Measurements from ENCODE around the gene ABCB8.
A peak's percentile ranks its signal among the peaks of the same experiment; 100 is the strongest.
"Not testable (repeated sequence)": the region's sequence is repeated elsewhere in the genome, so short reads cannot be mapped to it uniquely, and the experiment has no call there.

The ABCB8 gene

DNA sequence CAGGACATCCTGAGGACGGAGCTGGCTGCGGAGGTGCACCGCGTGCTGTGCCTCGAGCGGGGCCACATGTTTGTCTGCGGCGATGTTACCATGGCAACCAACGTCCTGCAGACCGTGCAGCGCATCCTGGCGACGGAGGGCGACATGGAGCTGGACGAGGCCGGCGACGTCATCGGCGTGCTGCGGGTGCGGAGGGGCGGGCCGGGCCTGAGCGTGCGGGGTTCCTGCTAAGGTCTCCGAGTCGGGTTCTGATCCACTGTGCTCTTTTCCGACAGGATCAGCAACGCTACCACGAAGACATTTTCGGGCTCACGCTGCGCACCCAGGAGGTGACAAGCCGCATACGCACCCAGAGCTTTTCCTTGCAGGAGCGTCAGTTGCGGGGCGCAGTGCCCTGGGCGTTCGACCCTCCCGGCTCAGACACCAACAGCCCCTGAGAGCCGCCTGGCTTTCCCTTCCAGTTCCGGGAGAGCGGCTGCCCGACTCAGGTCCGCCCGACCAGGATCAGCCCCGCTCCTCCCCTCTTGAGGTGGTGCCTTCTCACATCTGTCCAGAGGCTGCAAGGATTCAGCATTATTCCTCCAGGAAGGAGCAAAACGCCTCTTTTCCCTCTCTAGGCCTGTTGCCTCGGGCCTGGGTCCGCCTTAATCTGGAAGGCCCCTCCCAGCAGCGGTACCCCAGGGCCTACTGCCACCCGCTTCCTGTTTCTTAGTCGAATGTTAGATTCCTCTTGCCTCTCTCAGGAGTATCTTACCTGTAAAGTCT, 14.3 kb upstream of the ABCB8 start:
- peak; percentile 73 to 79 for DNase-seq (ENCODE audit: low read depth in 1 of 2, low spot score in 1 of 2)

- DNase-seq (ENCODE audit: low read depth in 1 of 2, low spot score in 1 of 2): no peak
These were observed 13.3 kb upstream of the ABCB8 start for GRCh38 chr7:151014950-151015349.

DNA sequence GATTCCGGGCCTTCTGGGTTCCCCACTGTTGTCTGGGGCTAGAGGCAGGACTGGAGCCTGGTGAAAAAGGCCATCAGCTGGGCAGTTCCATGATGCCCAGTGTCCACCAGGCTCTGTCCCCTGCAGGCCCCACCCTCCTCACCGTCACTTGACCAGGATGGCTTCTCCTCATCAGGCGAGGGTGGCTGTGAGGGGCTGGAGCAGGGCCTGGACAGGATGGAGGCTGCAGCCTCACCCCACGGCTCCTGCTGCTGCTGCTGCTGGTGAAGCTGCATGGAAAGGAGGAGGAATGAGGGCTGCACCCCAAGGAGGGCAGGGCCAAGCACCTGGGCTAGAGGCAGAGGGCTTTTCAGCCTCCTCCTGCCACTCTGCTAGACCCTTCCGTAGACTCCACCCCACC, 12.3 kb upstream of the ABCB8 start:
- DNase-seq (ENCODE audit: low read depth in 1 of 2, low spot score in 1 of 2): no peak

GRCh38 chr7:151016505-151016904, 11.7 kb upstream of the ABCB8 start:
- no peak for DNase-seq (ENCODE audit: low read depth in 1 of 2, low spot score in 1 of 2)

DNA sequence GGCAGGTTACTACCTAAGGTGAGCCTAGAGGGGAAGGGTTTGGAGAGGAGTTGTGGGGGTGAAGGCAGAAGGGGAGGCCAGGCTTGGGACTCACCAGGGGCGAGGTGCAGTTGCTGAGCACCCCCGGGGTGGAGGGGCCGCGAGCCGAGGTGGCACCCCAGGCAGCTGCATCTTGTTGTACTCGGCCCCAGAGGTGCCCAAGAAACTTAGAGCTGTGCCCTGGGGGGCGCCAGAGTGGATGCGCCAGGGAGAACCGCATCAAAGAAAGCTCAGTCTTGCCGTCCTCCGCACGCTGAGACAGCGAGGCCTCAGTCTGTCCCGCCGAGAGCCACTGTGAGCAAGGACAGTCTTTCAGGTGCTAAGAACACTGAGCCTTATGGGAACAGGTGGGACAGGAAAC, 11.3 kb upstream of the ABCB8 start:
- DNase-seq (ENCODE audit: low read depth in 1 of 2, low spot score in 1 of 2): no peak

DNA sequence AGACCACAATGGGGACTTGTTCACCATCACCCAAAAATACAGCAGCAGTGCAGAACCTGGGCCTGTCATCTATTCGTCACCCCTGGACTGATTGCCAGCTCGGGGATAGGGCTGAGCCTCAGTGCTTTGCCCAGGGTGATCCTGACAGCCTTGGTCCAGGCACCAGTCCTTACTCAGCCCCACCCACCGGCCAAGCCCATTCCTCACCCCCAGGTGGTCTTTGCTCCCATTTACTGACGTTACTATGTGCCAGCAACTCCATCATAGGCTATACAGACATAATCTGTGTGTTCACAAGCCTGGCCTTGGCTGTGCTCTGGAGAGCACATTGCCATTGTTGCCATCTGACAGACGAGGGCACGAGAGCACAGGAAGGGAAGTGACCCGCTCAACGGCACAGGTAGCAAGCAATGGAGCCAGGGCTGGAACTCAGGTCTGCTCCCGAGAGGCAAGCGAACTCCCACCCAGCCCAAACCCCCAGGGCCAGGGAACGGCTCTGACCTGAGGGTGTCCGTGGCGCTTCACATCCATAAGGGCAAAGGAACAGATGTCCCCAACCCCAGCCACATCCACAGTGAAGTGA, 10.8 kb upstream of the ABCB8 start:
- no peak for DNase-seq (ENCODE audit: low read depth in 1 of 2, low spot score in 1 of 2)

DNA sequence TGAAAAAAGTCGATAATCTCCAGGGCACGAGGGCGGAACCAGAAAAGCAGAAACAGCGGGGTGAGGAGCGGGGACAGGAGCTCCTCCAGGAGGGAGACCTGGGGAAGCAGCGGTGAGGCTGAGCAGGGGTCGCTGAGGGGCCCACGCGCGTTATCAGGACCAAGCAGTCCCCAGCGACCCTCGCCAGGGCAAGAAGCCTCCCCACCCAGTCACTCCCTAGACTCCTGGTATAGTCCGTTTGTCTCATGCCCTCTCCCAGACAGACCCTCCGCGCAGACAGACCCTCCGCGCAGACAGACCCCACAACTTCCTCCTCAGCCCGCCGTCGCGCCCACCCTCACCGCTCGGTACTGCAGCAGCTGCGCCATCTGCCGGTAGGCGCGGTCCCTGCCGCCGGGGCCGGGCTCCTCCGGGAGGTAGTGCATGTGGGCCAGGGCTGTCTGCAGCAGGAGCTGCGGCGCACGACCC, 10.3 kb upstream of the ABCB8 start:
- peak; percentile 65 to 73 for DNase-seq (ENCODE audit: low read depth in 1 of 2, low spot score in 1 of 2)

- DNase-seq (ENCODE audit: low read depth in 1 of 2, low spot score in 1 of 2): no peak
These were observed 9.7 kb upstream of the ABCB8 start for GRCh38 chr7:151018421-151019129.

DNA sequence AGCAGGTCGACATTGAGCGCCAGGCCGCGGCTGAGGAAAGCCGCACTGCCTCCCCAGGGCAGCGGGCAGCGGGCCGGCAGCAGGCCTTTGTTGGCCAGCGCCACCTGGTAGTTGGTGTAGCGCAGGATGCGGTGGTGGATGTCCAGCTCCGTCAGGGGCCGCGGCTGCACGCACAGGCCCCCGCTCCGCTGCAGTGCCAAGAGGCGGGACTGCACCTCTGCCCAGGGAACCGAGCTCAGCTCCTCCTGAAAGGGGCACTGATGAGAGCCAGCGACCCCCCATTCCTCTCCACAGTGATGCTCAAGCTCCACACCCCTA, 9.2 kb upstream of the ABCB8 start:
- DNase-seq (ENCODE audit: low read depth in 1 of 2, low spot score in 1 of 2): no peak

- DNase-seq (ENCODE audit: low read depth in 1 of 2, low spot score in 1 of 2): no peak
These were observed 8.0 kb upstream of the ABCB8 start for GRCh38 chr7:151020231-151020630.

- DNase-seq (ENCODE audit: low read depth in 1 of 2, low spot score in 1 of 2): no peak
These were observed 5.0 kb upstream of the ABCB8 start for GRCh38 chr7:151023232-151023631.

DNA sequence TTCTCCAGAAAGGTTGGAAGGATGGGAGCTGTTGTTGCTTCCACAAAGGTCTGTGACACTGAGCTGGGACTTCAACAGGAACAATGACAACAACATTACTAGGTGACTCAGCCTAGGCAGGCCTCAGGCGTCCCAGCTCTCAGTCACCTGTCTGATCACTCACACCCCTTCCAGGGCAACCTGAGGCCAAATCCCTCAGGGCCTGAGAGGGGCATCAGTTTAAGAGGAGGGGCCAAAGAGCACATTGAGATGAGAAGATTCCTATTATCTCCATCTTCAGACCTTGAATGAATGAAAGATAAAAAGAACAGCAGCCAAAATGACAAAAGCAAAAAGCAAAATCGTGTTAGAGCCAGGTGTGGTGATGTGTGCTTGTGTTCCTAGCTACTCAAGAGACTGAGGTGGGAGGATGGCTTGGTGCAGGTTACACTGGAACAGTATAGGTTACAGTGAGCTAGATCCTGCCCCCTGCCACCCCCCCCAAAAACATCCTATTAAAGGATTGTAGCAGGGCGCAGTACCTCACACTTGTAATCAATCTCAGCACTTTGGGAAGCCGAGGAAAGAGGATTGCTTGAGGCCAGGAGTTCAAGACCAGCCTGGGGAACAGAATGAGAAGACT, 3.7 kb upstream of the ABCB8 start, which contains the start of gene ATG9B:
Gene ATG9B (minus strand): TSS at position 60 of the 622 bp plus-strand sequence. CDS start 71 bp downstream, outside the sequence.
- no peak for DNase-seq (ENCODE audit: low read depth in 1 of 2, low spot score in 1 of 2)

- no peak for DNase-seq (ENCODE audit: low read depth in 1 of 2, low spot score in 1 of 2)
These were observed 2.2 kb upstream of the ABCB8 start for GRCh38 chr7:151025924-151026671.

DNA sequence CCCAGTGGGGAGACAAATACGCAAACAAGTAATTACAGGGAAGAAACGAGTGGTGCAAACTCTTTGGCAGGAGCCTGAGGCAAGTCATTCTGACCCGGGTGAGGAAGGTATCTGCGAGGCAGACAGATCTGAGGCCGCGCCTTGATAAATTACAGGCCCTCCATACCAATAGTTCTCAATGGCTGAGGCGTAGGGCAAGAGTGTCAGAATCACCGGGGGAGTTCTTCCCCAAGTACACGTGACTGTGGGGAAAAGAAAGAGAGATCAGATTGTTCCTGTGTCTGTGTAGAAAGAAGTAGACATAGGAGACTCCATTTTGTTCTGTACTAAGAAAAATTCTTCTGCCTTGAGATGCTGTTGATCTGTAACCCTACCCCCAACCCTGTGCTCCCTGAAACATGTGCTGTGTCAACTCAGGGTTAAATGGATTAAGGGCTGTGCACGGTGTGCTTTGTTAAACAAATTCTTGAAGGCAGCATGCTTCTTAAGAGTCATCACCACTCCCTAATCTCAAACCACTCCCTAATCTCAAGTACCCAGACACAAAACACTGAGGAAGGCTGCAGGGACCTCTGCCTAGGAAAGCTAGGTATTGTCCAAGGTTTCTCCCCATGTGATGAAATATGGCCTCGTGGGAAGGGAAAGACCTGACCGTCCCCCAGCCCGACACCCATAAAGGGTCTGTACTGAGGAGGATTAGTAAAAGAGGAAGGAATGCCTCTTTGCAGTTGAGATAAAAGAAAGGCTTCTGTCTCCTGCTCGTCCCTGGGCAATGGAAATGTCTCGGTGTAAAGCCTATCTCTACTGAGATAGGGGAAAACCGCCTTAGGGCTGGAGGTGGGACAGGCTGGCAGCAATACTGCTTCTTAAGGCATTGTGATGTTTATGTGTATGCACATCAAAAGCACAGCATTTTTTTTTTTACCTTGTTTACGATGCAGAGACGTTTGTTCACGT, 1.2 kb upstream of the ABCB8 start:
- not testable (repeated sequence) for DNase-seq (ENCODE audit: low read depth in 1 of 2, low spot score in 1 of 2)

GRCh38 chr7:151027728-151028130, 521 bp upstream of the ABCB8 start:
- DNase-seq (ENCODE audit: low read depth in 1 of 2, low spot score in 1 of 2): not testable (repeated sequence)

DNA sequence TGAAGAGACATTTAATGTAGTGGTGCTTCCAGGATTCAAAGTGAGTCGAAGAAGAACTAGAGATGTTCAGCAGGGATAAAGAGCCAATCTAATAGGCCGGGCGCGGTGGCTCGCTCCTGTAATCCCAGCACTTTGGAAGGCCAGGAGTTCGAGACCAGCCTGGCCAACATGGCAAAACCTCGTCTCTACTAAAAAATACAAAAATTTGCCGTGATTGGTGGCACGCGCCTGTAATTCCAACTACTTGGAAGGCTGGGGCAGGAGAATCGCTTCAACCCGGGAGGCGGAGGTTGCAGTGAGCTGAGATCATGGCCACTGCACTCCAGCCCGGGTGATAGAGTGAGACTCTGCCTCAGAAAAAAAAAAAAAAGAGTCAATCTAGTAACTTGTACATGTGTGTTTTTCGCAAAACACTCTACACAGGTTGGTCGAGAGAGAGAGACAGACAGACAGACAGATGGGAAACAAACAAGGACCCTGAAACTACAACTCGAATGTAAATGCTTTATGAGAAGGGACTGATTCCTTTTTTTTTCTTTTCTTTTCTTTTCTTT, 775 bp downstream of the ABCB8 start:
- no peak for DNase-seq (ENCODE audit: low read depth in 1 of 2, low spot score in 1 of 2)

GRCh38 chr7:151031011-151031410, 2.8 kb downstream of the ABCB8 start:
- no peak for DNase-seq (ENCODE audit: low read depth in 1 of 2, low spot score in 1 of 2)

DNA sequence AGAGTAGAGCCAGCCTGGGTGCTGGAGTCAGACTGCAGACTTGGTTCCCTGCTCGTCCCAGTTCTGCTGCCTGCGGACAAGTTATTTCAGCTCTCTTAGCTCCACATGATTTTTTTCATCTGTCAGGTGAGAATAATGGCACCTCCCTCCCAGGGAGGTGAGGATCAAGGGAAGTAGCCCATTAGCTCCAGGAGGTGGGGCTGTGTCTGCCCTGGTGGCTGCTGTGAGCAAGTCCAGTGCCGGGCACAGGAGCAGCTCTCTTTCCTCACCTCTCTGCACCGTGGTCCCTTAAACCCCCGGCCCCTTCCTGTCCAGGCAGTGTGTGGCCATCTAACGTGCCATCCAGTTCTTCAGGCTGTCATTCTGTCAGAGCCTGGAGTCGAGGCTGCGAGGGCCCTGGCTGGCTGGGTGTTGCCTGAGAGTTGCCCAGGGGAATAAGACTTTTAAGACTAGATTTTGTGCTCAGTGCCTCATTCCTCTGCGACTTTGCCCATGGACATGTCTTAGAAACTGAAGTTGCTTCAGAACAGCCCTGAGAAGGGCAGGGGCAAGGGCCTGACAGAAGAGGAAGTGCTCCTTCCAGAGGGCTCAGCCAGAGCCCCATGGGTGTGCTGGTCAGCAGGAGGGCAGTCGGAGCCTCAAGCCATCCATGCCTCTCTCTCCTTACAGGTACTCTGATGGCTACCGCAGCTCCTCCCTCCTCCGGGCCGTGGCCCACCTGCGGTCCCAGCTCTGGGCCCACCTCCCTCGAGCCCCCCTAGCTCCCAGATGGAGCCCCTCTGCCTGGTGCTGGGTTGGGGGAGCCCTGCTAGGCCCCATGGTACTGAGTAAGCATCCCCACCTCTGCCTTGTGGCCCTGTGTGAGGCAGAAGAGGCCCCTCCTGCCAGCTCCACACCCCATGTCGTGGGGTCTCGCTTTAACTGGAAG, 5.0 kb downstream of the ABCB8 start:
- no peak for DNase-seq (ENCODE audit: low read depth in 1 of 2, low spot score in 1 of 2)

GRCh38 chr7:151033864-151034249, 5.6 kb downstream of the ABCB8 start:
- DNase-seq (ENCODE audit: low read depth in 1 of 2, low spot score in 1 of 2): no peak

Data from activated T-helper 1 cell treated with anti-CD3 and anti-CD28 coated beads, Interleukin-2, amount 50 U/mL, for 16 hours (primary cell).